HG03575 (cell line): ENCODE measurements around the gene MAP1B.

Experiments
- ATAC-seq: cut with Tn5 transposase; IDR thresholded peaks from one replicate; pipeline ENCODE4 v1.9.1; 2021; ENCODE audit not compliant: unreplicated experiment, insufficient number of reproducible peaks, low FRiP score; ENCODE audit errors: extremely low read depth

The MAP1B gene

GRCh38 chr5:72125941-72126620 is 18.8 kb downstream of the MAP1B start:
- ATAC-seq = no peak

- ATAC-seq = no peak
Observed at GRCh38 chr5:72126796-72127195, 19.5 kb downstream of the MAP1B start.

- no peak for ATAC-seq
Observed at GRCh38 chr5:72129725-72130124, 22.4 kb downstream of the MAP1B start.

- ATAC-seq = no peak
Observed at GRCh38 chr5:72130351-72130761, 23.1 kb downstream of the MAP1B start.

- ATAC-seq = no peak
Observed at GRCh38 chr5:72133212-72133990, 26.1 kb downstream of the MAP1B start.

GRCh38 chr5:72134226-72134899 is 27.1 kb downstream of the MAP1B start:
- ATAC-seq = no peak

GRCh38 chr5:72137826-72138409 is 30.6 kb downstream of the MAP1B start:
- ATAC-seq = no peak

GRCh38 chr5:72138943-72139521 is 31.8 kb downstream of the MAP1B start:
- ATAC-seq = no peak

GRCh38 chr5:72140711-72141110 is 33.4 kb downstream of the MAP1B start:
- no peak for ATAC-seq

GRCh38 chr5:72141440-72142355 is 34.4 kb downstream of the MAP1B start:
- ATAC-seq = no peak

- ATAC-seq = no peak
Observed at GRCh38 chr5:72144762-72145161, 37.5 kb downstream of the MAP1B start.

- no peak for ATAC-seq
Observed at GRCh38 chr5:72145348-72145747, 38.1 kb downstream of the MAP1B start.

- ATAC-seq = no peak
Observed at GRCh38 chr5:72146056-72146455, 38.8 kb downstream of the MAP1B start.

GRCh38 chr5:72147569-72147968 is 40.3 kb downstream of the MAP1B start:
- no peak for ATAC-seq

GRCh38 chr5:72149742-72150141 is 42.5 kb downstream of the MAP1B start:
- no peak for ATAC-seq

- ATAC-seq = no peak
Observed at GRCh38 chr5:72151169-72151568, 43.9 kb downstream of the MAP1B start.

- ATAC-seq = no peak
Observed at GRCh38 chr5:72151646-72152045, 44.4 kb downstream of the MAP1B start.

- no peak for ATAC-seq
Observed at GRCh38 chr5:72152545-72152944, 45.3 kb downstream of the MAP1B start.
